Stimulated activated naive CD8-positive, alpha-beta T cell treated with anti-CD3 and anti-CD28 coated beads, Interleukin-15, Interleukin-2, amounts not matched to agents 100 ng/mL and 50 ng/mL, for 24 hours (primary cell): Measurements from ENCODE around the gene PDZD2.

Experiments
- H3K27ac Mint-ChIP-seq: one replicate; pipeline ENCODE4 v1.8.0; 2021; ENCODE audit warnings: mild to moderate bottlenecking, mixed read lengths
- H3K27me3 Mint-ChIP-seq: one replicate; pipeline ENCODE4 v1.8.0; 2021; ENCODE audit warnings: mixed read lengths
- H3K36me3 Mint-ChIP-seq: one replicate; pipeline ENCODE4 v1.8.0; 2021; ENCODE audit warnings: low read depth, mixed read lengths
- H3K4me1 Mint-ChIP-seq: one replicate; pipeline ENCODE4 v1.8.0; 2021; ENCODE audit warnings: low read depth, mixed read lengths
- H3K4me3 Mint-ChIP-seq: one replicate; pipeline ENCODE4 v1.8.0; 2021; ENCODE audit warnings: mild to moderate bottlenecking, mixed read lengths
- H3K9me3 Mint-ChIP-seq: one replicate; pipeline ENCODE4 v1.8.0; 2021; ENCODE audit warnings: mixed read lengths

PDZD2 gene

DNA sequence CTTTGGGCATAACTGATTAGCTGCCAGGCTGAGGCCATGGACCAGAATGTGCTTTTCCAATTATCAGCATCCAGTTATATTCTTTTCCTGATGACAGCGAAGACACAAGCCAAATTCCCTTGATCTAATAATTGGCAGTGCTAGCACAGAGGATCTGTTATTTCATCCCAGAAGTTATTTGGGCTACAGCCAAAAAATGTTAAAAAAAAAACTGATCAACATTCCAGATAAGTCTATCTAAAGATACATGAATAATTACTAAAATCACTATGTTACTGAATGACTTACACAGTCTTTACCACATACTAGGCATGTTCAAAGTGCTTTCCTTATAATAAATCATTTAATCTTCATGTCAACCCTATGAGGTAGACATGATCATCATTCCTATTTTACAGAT, 13.5 kb upstream of the PDZD2 start:
- Mint-ChIP-seq H3K27me3 (peaks cover 11% of the 10 kb centered on the region), H3K4me3 (no peak overlapping the region), H3K27ac (no peak overlapping the region), H3K4me1 (no peaks in the 10 kb centered on the region), H3K36me3 (no peaks in the 10 kb centered on the region), H3K9me3 (no peaks in the 10 kb centered on the region)

DNA sequence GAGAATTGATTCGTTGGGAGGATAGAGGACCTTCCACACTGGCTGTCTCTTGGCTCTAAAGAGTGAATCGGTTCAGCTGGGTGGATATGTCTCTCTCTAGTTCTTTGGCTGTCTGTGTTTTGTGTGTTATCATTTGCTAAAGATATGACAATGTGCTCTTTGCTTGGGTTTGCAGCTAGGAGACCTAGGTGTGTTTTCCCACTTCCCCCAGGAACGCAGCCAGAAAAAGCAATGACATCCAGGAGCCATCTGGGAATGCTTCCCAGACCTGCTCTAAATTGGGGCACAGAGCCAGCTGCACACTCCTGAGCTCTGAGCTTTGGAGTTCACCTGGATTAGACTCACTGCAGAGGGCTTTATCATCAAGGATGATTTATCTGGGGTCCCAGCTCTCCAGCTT, 12.8 kb upstream of the PDZD2 start:
- no peaks in the 10 kb centered on the region for H3K36me3 Mint-ChIP-seq
- no peaks in the 10 kb centered on the region for H3K4me1 Mint-ChIP-seq
- peaks cover 15% of the 10 kb centered on the region for H3K27me3 Mint-ChIP-seq
- H3K9me3 Mint-ChIP-seq = no peaks in the 10 kb centered on the region
- no peak overlapping the region for H3K4me3 Mint-ChIP-seq
- no peak overlapping the region for H3K27ac Mint-ChIP-seq

DNA sequence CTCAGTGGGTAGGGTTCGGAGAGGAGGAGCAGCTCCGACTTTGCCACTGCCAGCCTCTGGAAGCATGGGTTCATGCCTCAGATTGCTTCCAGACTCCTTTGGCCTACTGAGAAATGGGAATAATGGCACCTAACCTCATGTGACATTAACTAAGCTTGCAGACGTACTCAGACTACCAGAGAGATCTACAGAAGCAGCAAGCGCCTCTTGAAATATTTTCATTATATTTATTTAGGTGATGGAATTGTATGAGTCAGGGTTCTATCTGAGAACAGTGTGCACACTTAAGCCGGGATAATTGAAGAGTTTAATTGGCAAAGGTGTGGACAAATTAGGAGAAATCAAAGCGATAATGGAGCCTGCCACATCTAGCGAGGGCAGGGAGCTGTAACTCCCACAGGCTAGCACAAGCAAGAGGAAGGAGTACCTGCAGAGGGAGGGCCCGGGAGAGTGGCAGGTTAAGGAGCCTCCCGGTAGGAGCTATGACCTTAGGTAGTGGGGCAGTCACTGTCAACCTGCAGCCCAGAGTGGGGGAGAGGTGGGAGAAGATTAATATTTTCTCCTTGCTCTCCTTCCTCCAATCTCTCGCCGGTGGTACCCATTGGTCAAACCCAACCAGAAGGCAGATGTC, 12.2 kb upstream of the PDZD2 start:
- Mint-ChIP-seq H3K27me3 (peaks cover 15% of the 10 kb centered on the region), H3K36me3 (no peaks in the 10 kb centered on the region), H3K4me3 (no peak overlapping the region), H3K4me1 (no peaks in the 10 kb centered on the region), H3K27ac (no peak overlapping the region), H3K9me3 (no peaks in the 10 kb centered on the region)

DNA sequence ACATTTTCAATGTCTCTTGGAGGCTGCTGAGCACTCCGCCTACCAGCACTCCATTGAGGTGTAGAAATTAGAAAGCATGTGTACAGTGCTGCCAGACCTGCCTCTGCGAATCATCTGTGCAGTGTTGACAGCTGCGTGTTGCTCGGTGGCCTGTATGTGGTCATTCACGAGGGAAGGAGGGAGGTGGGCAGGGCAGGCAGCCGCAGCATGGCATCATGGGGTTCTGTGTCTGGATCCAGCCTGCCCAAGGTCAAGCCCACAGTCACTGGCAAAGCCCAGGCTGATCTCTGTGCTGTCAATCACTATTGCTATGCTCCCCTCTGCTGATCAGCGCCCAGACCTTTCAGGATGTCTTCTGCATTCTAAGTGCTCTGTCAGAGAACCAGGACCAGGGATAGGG, 8.0 kb upstream of the PDZD2 start:
- no peaks in the 10 kb centered on the region for H3K9me3 Mint-ChIP-seq
- no peaks in the 10 kb centered on the region for H3K4me1 Mint-ChIP-seq
- H3K27ac Mint-ChIP-seq = no peak overlapping the region
- H3K4me3 Mint-ChIP-seq = no peak overlapping the region
- H3K27me3 Mint-ChIP-seq = peaks cover 14% of the 10 kb centered on the region
- H3K36me3 Mint-ChIP-seq = no peaks in the 10 kb centered on the region

DNA sequence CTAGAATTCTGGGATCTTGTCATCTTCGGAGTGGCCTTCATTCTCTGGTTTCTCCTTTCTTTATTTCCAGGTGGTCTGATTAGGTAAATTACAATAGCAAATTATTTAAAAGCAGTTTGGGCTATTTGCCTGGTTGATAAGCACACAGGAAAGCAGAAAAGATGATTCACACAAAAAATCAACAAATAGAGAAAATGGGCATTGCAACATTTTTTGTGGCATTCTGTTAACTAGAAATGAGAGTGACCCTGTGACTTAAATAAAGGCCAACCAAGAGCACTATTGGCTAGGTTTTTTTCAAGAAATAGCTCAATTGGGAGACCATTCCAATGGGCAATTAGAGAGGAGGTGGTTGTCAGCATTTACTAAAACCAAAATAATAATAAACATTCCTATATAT, 6.5 kb upstream of the PDZD2 start:
- Mint-ChIP-seq H3K4me1 (peaks cover 4% of the 10 kb centered on the region), H3K36me3 (no peaks in the 10 kb centered on the region), H3K27me3 (peaks cover 21% of the 10 kb centered on the region), H3K9me3 (no peaks in the 10 kb centered on the region), H3K4me3 (no peak overlapping the region), H3K27ac (no peak overlapping the region)

DNA sequence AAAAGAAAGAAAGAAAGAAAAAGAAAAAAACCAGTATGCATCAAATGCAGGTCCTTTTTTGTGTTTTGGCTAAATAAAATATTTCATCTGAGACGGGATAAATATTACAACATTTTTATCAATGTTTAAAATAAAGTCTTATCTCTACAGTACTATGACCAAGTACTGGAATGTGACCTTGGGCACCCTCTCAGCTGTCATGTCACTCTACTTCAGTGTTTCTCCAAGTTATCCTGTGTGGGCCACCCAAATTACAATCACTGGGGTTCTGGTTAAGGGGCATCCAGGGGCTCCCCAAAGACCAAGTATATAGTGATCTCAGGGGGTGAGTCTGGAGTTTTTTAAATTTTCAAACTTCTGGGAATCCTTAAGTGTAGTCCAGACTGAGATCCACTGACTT, 3.5 kb upstream of the PDZD2 start:
- H3K9me3 Mint-ChIP-seq = no peaks in the 10 kb centered on the region
- H3K27ac Mint-ChIP-seq = no peak overlapping the region
- no peak overlapping the region for H3K4me3 Mint-ChIP-seq
- H3K36me3 Mint-ChIP-seq = no peaks in the 10 kb centered on the region
- H3K4me1 Mint-ChIP-seq = peaks cover 14% of the 10 kb centered on the region
- peaks cover 27% of the 10 kb centered on the region for H3K27me3 Mint-ChIP-seq

DNA sequence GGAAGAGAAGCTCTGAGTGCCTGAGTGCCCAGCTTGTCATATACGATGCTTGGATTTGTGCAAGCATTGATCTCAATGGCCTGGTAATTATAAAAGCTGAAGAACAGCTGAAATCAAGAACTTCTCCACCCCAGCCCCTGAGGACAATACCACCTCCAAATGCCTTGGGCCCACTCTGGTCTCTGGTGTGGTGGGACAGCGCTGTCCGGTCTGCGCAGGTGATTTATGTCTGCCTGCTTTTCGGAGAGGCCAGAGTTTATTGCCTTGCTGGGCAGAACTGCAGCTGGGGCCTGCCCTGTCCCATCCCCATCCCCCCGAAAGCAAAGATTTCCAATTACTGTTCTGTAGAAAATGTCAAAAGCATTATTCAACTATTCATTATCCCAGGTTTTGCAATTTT, 1.1 kb upstream of the PDZD2 start:
- Mint-ChIP-seq H3K4me1 (peaks cover 14% of the 10 kb centered on the region), H3K27ac (no peak overlapping the region), H3K4me3 (peak overlapping the region; percentile 82), H3K9me3 (no peaks in the 10 kb centered on the region), H3K27me3 (peaks cover 24% of the 10 kb centered on the region), H3K36me3 (no peaks in the 10 kb centered on the region)

DNA sequence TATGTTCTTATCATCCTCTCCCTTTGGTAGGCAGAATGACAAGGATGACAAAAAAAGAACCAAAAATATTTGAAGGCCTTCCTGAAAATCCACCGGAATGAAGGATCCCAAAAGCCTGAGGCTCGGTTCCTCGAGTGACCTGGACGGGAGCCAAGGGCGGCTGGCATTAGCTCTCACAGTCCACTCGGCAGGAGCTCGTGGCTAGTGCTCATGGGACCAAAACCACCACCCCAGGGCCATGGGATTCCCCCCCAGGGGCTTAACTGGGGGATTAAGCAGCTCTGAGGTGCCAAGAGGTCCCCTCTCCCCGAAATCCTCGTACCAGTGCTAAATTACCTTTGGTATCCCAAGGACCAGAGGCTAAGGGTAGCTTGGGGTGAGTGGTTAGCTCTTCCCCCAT, 586 bp upstream of the PDZD2 start:
- Mint-ChIP-seq H3K36me3 (no peaks in the 10 kb centered on the region), H3K4me3 (peak overlapping the region; percentile 82), H3K4me1 (peaks cover 14% of the 10 kb centered on the region), H3K27me3 (peaks cover 24% of the 10 kb centered on the region), H3K9me3 (no peaks in the 10 kb centered on the region), H3K27ac (no peak overlapping the region)

DNA sequence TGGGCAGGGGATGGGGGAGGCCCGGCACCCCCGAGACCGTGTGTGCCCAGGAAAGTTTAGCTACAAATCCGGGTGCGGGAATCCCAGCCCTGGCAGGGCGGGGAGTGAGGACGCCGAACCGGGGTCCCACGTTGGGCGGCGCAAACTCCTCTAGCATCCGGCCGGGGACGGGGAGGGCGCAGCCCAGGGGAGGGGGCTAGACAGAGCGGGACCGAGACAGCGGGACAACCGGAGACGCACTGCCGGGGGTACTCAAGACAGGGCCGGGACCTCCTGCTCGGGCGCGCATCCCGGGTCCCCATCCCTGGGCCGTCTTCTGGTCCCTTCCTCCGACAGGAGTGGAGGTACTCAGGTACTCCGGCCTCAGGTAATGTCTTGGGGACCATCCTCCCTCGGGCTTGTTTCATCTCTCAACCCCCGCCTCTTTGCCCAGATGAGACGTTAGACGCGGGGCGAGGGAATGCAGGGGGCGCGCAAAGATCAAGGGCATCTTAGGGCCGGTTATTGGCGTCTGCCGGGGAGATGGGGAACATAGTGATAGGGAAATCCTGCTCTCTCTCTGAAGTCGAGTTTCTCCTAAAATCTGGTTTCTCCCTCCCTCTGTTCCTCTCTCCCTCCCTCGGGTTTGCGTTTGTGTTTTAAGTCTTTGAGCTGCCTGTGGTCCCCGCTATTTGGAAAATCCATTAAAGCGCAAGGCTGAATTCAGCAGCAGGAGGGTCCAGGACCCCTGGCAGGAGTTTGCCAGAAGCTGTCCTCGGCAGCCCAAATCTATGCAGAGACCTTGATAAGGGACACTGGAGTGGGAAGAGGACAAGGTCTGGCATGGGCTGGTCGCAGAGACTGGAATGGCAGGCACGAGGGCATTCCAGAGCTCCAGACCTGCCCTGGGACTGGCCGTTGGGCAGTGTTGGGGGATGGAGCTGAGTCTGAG, 815 bp downstream of the PDZD2 start:
- H3K9me3 Mint-ChIP-seq = no peaks in the 10 kb centered on the region
- H3K4me1 Mint-ChIP-seq = peaks cover 14% of the 10 kb centered on the region
- peaks cover 26% of the 10 kb centered on the region for H3K27me3 Mint-ChIP-seq
- no peaks in the 10 kb centered on the region for H3K36me3 Mint-ChIP-seq
- H3K4me3 Mint-ChIP-seq = peak overlapping the region; percentile 27
- no peak overlapping the region for H3K27ac Mint-ChIP-seq

DNA sequence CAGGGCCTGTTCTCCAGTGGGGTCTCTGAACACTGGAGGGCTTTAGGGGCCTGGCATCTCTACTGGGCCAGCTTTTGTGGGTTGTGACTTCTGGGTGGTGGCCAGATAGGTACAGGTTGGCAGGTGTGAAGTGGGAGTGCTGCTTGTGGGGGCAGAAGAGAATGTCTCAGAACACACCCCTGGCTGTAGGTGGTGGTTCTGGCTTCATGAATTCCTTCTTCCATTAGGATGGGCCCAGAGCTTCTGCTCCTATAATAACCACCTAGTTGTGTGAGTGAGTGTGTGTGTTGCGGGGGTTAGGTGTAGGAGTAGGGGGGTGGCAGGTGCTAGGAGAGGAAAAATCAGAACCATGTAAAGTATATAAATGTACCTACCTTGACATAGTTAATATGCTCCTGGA, 1.6 kb downstream of the PDZD2 start:
- H3K4me3 Mint-ChIP-seq = no peak overlapping the region
- H3K36me3 Mint-ChIP-seq = no peaks in the 10 kb centered on the region
- no peaks in the 10 kb centered on the region for H3K9me3 Mint-ChIP-seq
- no peak overlapping the region for H3K27ac Mint-ChIP-seq
- peaks cover 26% of the 10 kb centered on the region for H3K27me3 Mint-ChIP-seq
- peaks cover 14% of the 10 kb centered on the region for H3K4me1 Mint-ChIP-seq

DNA sequence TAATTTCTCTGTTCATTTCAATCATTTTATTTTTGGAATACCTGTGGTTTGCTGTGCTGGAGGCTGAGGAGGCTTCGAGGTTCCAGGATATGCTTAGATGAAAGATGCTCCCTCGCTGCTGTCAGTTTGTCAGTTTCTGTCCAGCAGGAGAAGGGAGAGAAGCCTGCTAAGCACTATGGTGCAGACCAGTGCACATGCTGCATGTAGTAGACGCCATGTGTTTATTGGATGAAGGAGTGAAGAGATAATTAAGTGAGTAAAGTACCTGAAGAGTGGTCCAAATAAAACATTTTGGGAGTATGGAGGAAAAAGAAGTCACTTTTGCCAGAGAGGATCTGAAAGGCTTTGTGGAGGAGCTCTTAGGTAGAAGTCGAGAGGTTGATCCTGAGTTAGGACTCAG, 2.1 kb downstream of the PDZD2 start:
- peaks cover 25% of the 10 kb centered on the region for H3K27me3 Mint-ChIP-seq
- H3K27ac Mint-ChIP-seq = no peak overlapping the region
- no peak overlapping the region for H3K4me3 Mint-ChIP-seq
- H3K4me1 Mint-ChIP-seq = peaks cover 14% of the 10 kb centered on the region
- no peaks in the 10 kb centered on the region for H3K36me3 Mint-ChIP-seq
- no peaks in the 10 kb centered on the region for H3K9me3 Mint-ChIP-seq

DNA sequence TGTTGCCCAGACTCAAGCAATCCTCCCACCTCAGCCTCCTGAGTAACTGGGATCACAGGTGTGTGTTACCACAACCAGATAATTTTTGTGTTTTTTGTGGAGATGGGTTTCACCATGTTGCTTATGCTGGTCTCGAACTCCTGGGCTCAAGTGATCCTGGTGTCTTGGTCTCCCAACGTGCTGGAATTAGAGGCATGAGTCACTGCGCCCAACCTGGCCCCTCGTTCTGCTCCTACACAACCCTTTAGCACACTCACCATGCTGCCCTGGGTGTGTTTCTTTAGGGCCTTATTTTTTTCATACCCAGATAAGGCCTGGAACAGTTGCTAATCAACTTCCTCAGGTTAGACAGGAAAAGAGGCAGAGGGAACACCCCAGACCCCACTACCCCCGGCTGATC, 2.6 kb downstream of the PDZD2 start:
- no peak overlapping the region for H3K4me3 Mint-ChIP-seq
- no peaks in the 10 kb centered on the region for H3K9me3 Mint-ChIP-seq
- no peak overlapping the region for H3K27ac Mint-ChIP-seq
- no peaks in the 10 kb centered on the region for H3K36me3 Mint-ChIP-seq
- H3K27me3 Mint-ChIP-seq = peaks cover 20% of the 10 kb centered on the region
- peaks cover 14% of the 10 kb centered on the region for H3K4me1 Mint-ChIP-seq

DNA sequence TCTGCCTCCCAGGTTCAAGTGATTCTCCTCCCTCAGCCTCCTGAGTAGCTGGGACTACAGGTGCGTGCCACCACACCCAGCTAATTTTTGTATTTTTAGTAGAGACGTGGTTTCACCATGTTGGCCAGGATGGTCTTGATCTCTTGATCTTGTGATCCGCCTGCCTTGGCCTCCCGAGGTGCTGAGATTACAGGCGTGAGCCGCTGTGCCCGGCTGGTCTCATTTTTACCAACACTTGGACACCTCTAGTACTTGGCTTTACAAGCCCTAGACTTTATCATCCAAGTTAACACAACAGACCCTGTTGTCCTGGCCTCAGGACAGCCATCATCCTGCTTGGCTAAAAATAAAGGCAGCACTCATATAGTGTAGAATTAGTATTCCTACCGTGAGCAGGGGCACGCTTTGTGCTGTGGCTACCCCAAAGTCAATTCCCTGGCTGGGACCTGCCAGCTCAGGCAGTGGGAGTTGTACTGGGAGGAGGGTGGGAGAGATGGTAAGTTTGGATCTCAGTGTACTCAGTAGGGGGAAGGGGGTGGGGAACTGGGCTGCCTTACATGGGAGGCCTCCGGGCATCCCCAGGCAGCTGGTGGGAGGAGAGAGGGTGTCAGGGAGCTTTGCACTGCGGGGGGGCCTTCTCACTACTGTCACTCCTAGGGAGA, 6.6 kb downstream of the PDZD2 start:
- Mint-ChIP-seq H3K9me3 (no peaks in the 10 kb centered on the region), H3K4me1 (no peaks in the 10 kb centered on the region), H3K27ac (no peak overlapping the region), H3K36me3 (no peaks in the 10 kb centered on the region), H3K4me3 (no peak overlapping the region), H3K27me3 (peaks cover 11% of the 10 kb centered on the region)

DNA sequence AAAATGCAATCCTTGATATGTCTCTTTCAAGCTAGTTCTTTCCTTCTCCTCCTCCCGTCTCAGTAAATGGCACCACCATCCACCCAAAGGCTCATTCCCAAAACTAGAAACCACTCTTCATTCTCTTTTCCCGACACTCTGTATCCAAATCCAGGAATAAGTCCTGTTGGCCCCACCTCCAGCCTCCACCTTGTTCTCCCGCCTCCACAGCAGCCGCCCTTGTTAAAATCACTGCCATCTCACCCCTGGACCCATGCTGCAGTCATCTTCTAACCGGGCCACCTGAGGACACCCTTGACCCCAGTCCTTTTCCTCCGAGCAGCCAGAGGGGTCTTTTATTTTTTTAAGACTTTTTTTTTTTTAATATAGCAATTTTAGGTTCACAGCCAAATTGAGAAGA, 9.4 kb downstream of the PDZD2 start:
- no peak overlapping the region for H3K27ac Mint-ChIP-seq
- H3K9me3 Mint-ChIP-seq = no peaks in the 10 kb centered on the region
- H3K4me1 Mint-ChIP-seq = no peaks in the 10 kb centered on the region
- H3K36me3 Mint-ChIP-seq = no peaks in the 10 kb centered on the region
- H3K4me3 Mint-ChIP-seq = no peak overlapping the region
- H3K27me3 Mint-ChIP-seq = peaks cover 8% of the 10 kb centered on the region

DNA sequence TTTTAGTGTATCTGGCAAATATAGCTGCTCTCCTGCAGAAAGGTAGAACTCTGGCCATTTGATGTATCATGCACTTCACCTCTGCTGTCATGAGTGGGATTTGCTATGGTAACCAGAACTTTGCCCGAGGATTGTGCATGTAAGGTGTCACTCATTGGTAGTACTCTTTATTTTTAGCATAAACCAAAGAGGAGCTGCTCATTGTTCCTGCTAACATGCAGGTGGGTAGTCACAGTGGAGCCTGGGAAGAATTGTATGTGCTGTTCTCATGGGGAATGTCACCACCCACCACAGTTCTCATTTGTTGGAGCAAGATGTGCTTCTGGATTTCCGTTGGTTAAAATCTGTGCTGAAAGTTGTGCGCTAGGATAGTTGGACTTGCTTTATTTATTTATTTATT, 12.3 kb downstream of the PDZD2 start:
- peaks cover 5% of the 10 kb centered on the region for H3K27me3 Mint-ChIP-seq
- no peak overlapping the region for H3K27ac Mint-ChIP-seq
- no peaks in the 10 kb centered on the region for H3K36me3 Mint-ChIP-seq
- H3K4me1 Mint-ChIP-seq = no peaks in the 10 kb centered on the region
- no peak overlapping the region for H3K4me3 Mint-ChIP-seq
- no peaks in the 10 kb centered on the region for H3K9me3 Mint-ChIP-seq
